Adipocyte (in vitro differentiated cells): ENCODE measurements around the gene CENPQ.
A peak's percentile ranks its signal among the peaks of the same experiment; 100 is the strongest.
"Not testable (repeated sequence)": the region's sequence is repeated elsewhere in the genome, so short reads cannot be mapped to it uniquely, and the experiment has no call there.

ENCODE experiments used
- DNase-seq: peaks from one replicate; pipeline ENCODE4 v3.0.0-alpha.2; 2015; ENCODE audit warnings: low read depth
- H3K27me3 ChIP-seq: replicated peaks from 2 replicates; pipeline ENCODE4 v1.7.0; 2013; ENCODE audit warnings: mild to moderate bottlenecking, low read length, moderate library complexity; ENCODE audit not compliant: control insufficient read depth, insufficient read depth
- H3K36me3 ChIP-seq: 2 replicates; pipeline ENCODE4 v1.7.0; 2013; ENCODE audit warnings: low read length, mild to moderate bottlenecking, moderate library complexity; ENCODE audit not compliant: control insufficient read depth, insufficient read depth, severe bottlenecking
- H3K4me1 ChIP-seq: 2 replicates; pipeline ENCODE4 v1.7.0; 2013; ENCODE audit warnings: mild to moderate bottlenecking, low read length, moderate library complexity; ENCODE audit not compliant: control insufficient read depth, insufficient read depth
- H3K4me3 ChIP-seq: 2 replicates; pipeline ENCODE4 v1.7.0; 2013; ENCODE audit warnings: mild to moderate bottlenecking, low read length, moderate library complexity
- H3K9ac ChIP-seq: 2 replicates; pipeline ENCODE4 v1.7.0; 2013; ENCODE audit warnings: mild to moderate bottlenecking, low read length, moderate library complexity
- H3K9me3 ChIP-seq: 2 replicates; pipeline ENCODE4 v1.7.0; 2013; ENCODE audit warnings: mild to moderate bottlenecking, low read length, moderate library complexity; ENCODE audit not compliant: control insufficient read depth

CENPQ gene

GRCh38 chr6:49463612-49463967 is 420 bp downstream of the CENPQ start:
- no peaks in the 10 kb centered on the region for H3K9me3 ChIP-seq
- peak overlapping the region; percentile 94 for H3K9ac ChIP-seq
- H3K27me3 ChIP-seq: no peaks in the 10 kb centered on the region
- H3K4me1 ChIP-seq: peaks cover 23% of the 10 kb centered on the region
- peak overlapping the region; percentile 96 for H3K4me3 ChIP-seq
- H3K36me3 ChIP-seq: peaks cover 6% of the 10 kb centered on the region
- DNase-seq: peak; percentile 22

GRCh38 chr6:49464691-49465090 is 1.5 kb downstream of the CENPQ start:
- no peak overlapping the region for H3K9ac ChIP-seq
- H3K27me3 ChIP-seq: no peaks in the 10 kb centered on the region
- no peak for DNase-seq
- H3K9me3 ChIP-seq: no peaks in the 10 kb centered on the region
- peaks cover 23% of the 10 kb centered on the region for H3K4me1 ChIP-seq
- H3K4me3 ChIP-seq: no peak overlapping the region
- no peaks in the 10 kb centered on the region for H3K36me3 ChIP-seq

- no peaks in the 10 kb centered on the region for H3K9me3 ChIP-seq
- peaks cover 7% of the 10 kb centered on the region for H3K36me3 ChIP-seq
- H3K4me3 ChIP-seq: no peak overlapping the region
- no peak for DNase-seq
- peaks cover 6% of the 10 kb centered on the region for H3K4me1 ChIP-seq
- H3K27me3 ChIP-seq: no peaks in the 10 kb centered on the region
- no peak overlapping the region for H3K9ac ChIP-seq
Observed at GRCh38 chr6:49468042-49468441, 4.9 kb downstream of the CENPQ start.

- not testable (repeated sequence) for H3K9me3 ChIP-seq, DNase-seq, H3K4me3 ChIP-seq, H3K36me3 ChIP-seq, H3K4me1 ChIP-seq, H3K27me3 ChIP-seq, H3K9ac ChIP-seq
Observed at GRCh38 chr6:49476564-49476963, 13.4 kb downstream of the CENPQ start.

GRCh38 chr6:49479308-49479970 is 16.3 kb downstream of the CENPQ start:
- no peaks in the 10 kb centered on the region for H3K9me3 ChIP-seq
- H3K4me1 ChIP-seq: no peaks in the 10 kb centered on the region
- H3K4me3 ChIP-seq: no peak overlapping the region
- no peaks in the 10 kb centered on the region for H3K27me3 ChIP-seq
- no peak overlapping the region for H3K9ac ChIP-seq
- no peak for DNase-seq
- H3K36me3 ChIP-seq: no peaks in the 10 kb centered on the region

- H3K27me3 ChIP-seq, H3K4me1 ChIP-seq, DNase-seq, H3K36me3 ChIP-seq, H3K9me3 ChIP-seq, H3K4me3 ChIP-seq, H3K9ac ChIP-seq: not testable (repeated sequence)
Observed at GRCh38 chr6:49481846-49482245, 18.7 kb downstream of the CENPQ start.

GRCh38 chr6:49483380-49483779 is 20.2 kb downstream of the CENPQ start:
- not testable (repeated sequence) for H3K9ac ChIP-seq, H3K9me3 ChIP-seq, DNase-seq, H3K36me3 ChIP-seq, H3K4me3 ChIP-seq, H3K4me1 ChIP-seq, H3K27me3 ChIP-seq

GRCh38 chr6:49490633-49491032 is 27.5 kb downstream of the CENPQ start:
- no peaks in the 10 kb centered on the region for H3K4me1 ChIP-seq
- H3K9me3 ChIP-seq: no peaks in the 10 kb centered on the region
- H3K4me3 ChIP-seq: no peak overlapping the region
- no peak for DNase-seq
- H3K9ac ChIP-seq: no peak overlapping the region
- H3K36me3 ChIP-seq: peaks cover 30% of the 10 kb centered on the region
- H3K27me3 ChIP-seq: no peaks in the 10 kb centered on the region

GRCh38 chr6:49497304-49497703 is 34.1 kb downstream of the CENPQ start:
- peaks cover 3% of the 10 kb centered on the region for H3K36me3 ChIP-seq
- no peak for DNase-seq
- H3K4me1 ChIP-seq: no peaks in the 10 kb centered on the region
- no peaks in the 10 kb centered on the region for H3K27me3 ChIP-seq
- no peaks in the 10 kb centered on the region for H3K9me3 ChIP-seq
- no peak overlapping the region for H3K9ac ChIP-seq
- H3K4me3 ChIP-seq: no peak overlapping the region

GRCh38 chr6:49499126-49499525 is 36.0 kb downstream of the CENPQ start:
- no peak overlapping the region for H3K4me3 ChIP-seq
- H3K27me3 ChIP-seq: no peaks in the 10 kb centered on the region
- H3K9ac ChIP-seq: no peak overlapping the region
- no peaks in the 10 kb centered on the region for H3K9me3 ChIP-seq
- H3K4me1 ChIP-seq: no peaks in the 10 kb centered on the region
- no peaks in the 10 kb centered on the region for H3K36me3 ChIP-seq
- DNase-seq: no peak

GRCh38 chr6:49499623-49500022 is 36.5 kb downstream of the CENPQ start, which contains the start of gene GLYATL3:
GLYATL3 (plus strand) TSS chr6:49499923; CDS start chr6:49511991, 12,068 bp downstream.
- Histone ChIP-seq H3K9ac (no peak within 1 kb of the TSS), H3K27me3 (no peaks in the 10 kb centered on the region), H3K4me3 (no peak within 1 kb of the TSS), H3K4me1 (no peaks in the 10 kb centered on the region), H3K9me3 (no peaks in the 10 kb centered on the region), H3K36me3 (no peaks in the 10 kb centered on the region)
- no peak for DNase-seq

- no peak for DNase-seq
- Histone ChIP-seq H3K9ac (no peak overlapping the region), H3K4me1 (no peaks in the 10 kb centered on the region), H3K27me3 (no peaks in the 10 kb centered on the region), H3K36me3 (no peaks in the 10 kb centered on the region), H3K9me3 (no peaks in the 10 kb centered on the region), H3K4me3 (no peak overlapping the region)
Observed at GRCh38 chr6:49504666-49505065, 41.5 kb downstream of the CENPQ start.
